ENCODE measurements around the gene CCR1. TPM values are rescaled to one million over a fixed set of nuclear protein-coding genes. Genes with fewer than 3 reads are reported as not detected.

CCR1 gene
- polyA plus RNA-seq, 1 donor from 2014 or later, result not detected

- H3F3A ChIP-seq (ENCODE audit: insufficient read depth, low read length, poor library complexity, severe bottlenecking), result no peaks in the 10 kb centered on the region
- H3K4me2 ChIP-seq (ENCODE audit: low read length), result no peak overlapping the region
- no peaks in the 10 kb centered on the region for H3K36me3 ChIP-seq (ENCODE audit: insufficient read depth, low read length)
- H3K79me2 ChIP-seq (replicated peaks; ENCODE audit: insufficient read depth, low read length), result no peaks in the 10 kb centered on the region
- no peak overlapping the region for H3K27ac ChIP-seq (ENCODE audit: low read length)
- no peak overlapping the region for H2AFZ ChIP-seq (ENCODE audit: low read depth, low read length)
- TF ChIP-seq MXI1 (conservative IDR thresholded peaks at IDR 0.05; ENCODE audit: poor library complexity, severe bottlenecking), result no peak
- no peak for TF ChIP-seq TAF1 (IDR thresholded peaks at IDR 0.05; ENCODE audit: low read depth)
- TF ChIP-seq EZH2 (IDR thresholded peaks at IDR 0.05; ENCODE audit: borderline replicate concordance, insufficient read depth, low read length, poor library complexity, severe bottlenecking), result no peak
- TF ChIP-seq POLR2AphosphoS5 (IDR thresholded peaks at IDR 0.05), result no peak
- no peak for TF ChIP-seq SMC3 (conservative IDR thresholded peaks at IDR 0.05; ENCODE audit: poor library complexity)
- TF ChIP-seq CTCF (IDR thresholded peaks at IDR 0.05; ENCODE audit: poor library complexity, severe bottlenecking), result no peak
- no peak for TF ChIP-seq REST (IDR thresholded peaks at IDR 0.05; ENCODE audit: borderline replicate concordance)
- no peak for TF ChIP-seq EP300 (conservative IDR thresholded peaks at IDR 0.05; ENCODE audit: poor library complexity, severe bottlenecking)
- TF ChIP-seq RAD21 (conservative IDR thresholded peaks at IDR 0.05), result no peak
- H4K20me1 ChIP-seq (ENCODE audit: insufficient read depth), result no peaks in the 10 kb centered on the region
- no peaks in the 10 kb centered on the region for H3K9me3 ChIP-seq (ENCODE audit: low read length)
- H3K9ac ChIP-seq (ENCODE audit: low read length), result no peak overlapping the region
- no peaks in the 10 kb centered on the region for H3K9me2 ChIP-seq (ENCODE audit: insufficient read depth, low read length)
- no peak overlapping the region for H3K4me3 ChIP-seq (ENCODE audit: low read length)
- no peaks in the 10 kb centered on the region for H3K27me3 ChIP-seq (ENCODE audit: insufficient read depth, low read depth, low read length)
Measured at GRCh38 chr3:46239301-46239938, 31.3 kb upstream of the CCR1 start.

- TF ChIP-seq EP300 (conservative IDR thresholded peaks at IDR 0.05; ENCODE audit: poor library complexity, severe bottlenecking) (no peak), RAD21 (conservative IDR thresholded peaks at IDR 0.05) (no peak), SMC3 (conservative IDR thresholded peaks at IDR 0.05; ENCODE audit: poor library complexity) (no peak), POLR2AphosphoS5 (IDR thresholded peaks at IDR 0.05) (no peak), TAF1 (IDR thresholded peaks at IDR 0.05; ENCODE audit: low read depth) (no peak), EZH2 (IDR thresholded peaks at IDR 0.05; ENCODE audit: borderline replicate concordance, insufficient read depth, low read length, poor library complexity, severe bottlenecking) (no peak), REST (IDR thresholded peaks at IDR 0.05; ENCODE audit: borderline replicate concordance) (no peak), MXI1 (conservative IDR thresholded peaks at IDR 0.05; ENCODE audit: poor library complexity, severe bottlenecking) (no peak), CTCF (IDR thresholded peaks at IDR 0.05; ENCODE audit: poor library complexity, severe bottlenecking) (no peak)
- Histone ChIP-seq H3K36me3 (ENCODE audit: insufficient read depth, low read length) (no peaks in the 10 kb centered on the region), H3K4me2 (ENCODE audit: low read length) (no peak overlapping the region), H3K27me3 (ENCODE audit: insufficient read depth, low read depth, low read length) (no peaks in the 10 kb centered on the region), H3K4me3 (ENCODE audit: low read length) (no peak overlapping the region), H3K79me2 (replicated peaks; ENCODE audit: insufficient read depth, low read length) (no peaks in the 10 kb centered on the region), H2AFZ (ENCODE audit: low read depth, low read length) (no peak overlapping the region), H4K20me1 (ENCODE audit: insufficient read depth) (no peaks in the 10 kb centered on the region), H3K27ac (ENCODE audit: low read length) (no peak overlapping the region), H3F3A (ENCODE audit: insufficient read depth, low read length, poor library complexity, severe bottlenecking) (no peaks in the 10 kb centered on the region), H3K9me2 (ENCODE audit: insufficient read depth, low read length) (no peaks in the 10 kb centered on the region), H3K9me3 (ENCODE audit: low read length) (no peaks in the 10 kb centered on the region), H3K9ac (ENCODE audit: low read length) (no peak overlapping the region)
Measured at GRCh38 chr3:46238386-46238785, 30.3 kb upstream of the CCR1 start.
